IMR-90 (cell line): ENCODE data around the gene PRODH. TPM values are rescaled to one million over a fixed set of nuclear protein-coding genes. Genes with fewer than 3 reads are reported as not detected.
"Not testable (repeated sequence)": the region's sequence is repeated elsewhere in the genome, so short reads cannot be mapped to it uniquely, and the experiment has no call there.

Experiments used
- ATAC-seq: fragments of 200-7000 bp; cut with Tn5 transposase; 2 replicates; pipeline ENCODE4 v1.9.1; 2020; ENCODE audit warnings: low read depth, mild to moderate bottlenecking, moderate library complexity
- BruUV-seq: library from RNA; stranded (reverse); fragments of 400-500 nt; replicated peaks from 2 replicates; lab custom pipeline; 2021; lab: Mats Ljungman, UMichigan
- CTCF ChIA-PET: fragments of 300-600 bp; formaldehyde crosslinking; extraction: SDS; loops from one replicate; lab custom pipeline; 2021; ENCODE audit warnings: antibody characterized with exemption; lab: Yijun Ruan, JAX
- POLR2A ChIA-PET: fragments of 300-600 bp; sonication (Branson Sonifier 250); formaldehyde crosslinking; loops from one replicate; lab custom pipeline; 2022; ENCODE audit warnings: antibody characterized with exemption; ENCODE audit not compliant: unreplicated experiment; lab: Charles Lee
- DNase-seq: peaks from one replicate; pipeline ENCODE4 v3.0.0; 2013
- H2AFZ ChIP-seq: replicated peaks from 2 replicates; pipeline ENCODE3; 2013; ENCODE audit warnings: low read length, mild to moderate bottlenecking; ENCODE audit not compliant: poor library complexity
- H2AK5ac ChIP-seq: 2 replicates; pipeline ENCODE4 v1.6.1; 2013; ENCODE audit warnings: low read depth, low read length, inconsistent platforms
- H2AK9ac ChIP-seq: replicated peaks from 2 replicates; pipeline ENCODE3; 2013; ENCODE audit warnings: mild to moderate bottlenecking, low read depth, low read length, moderate library complexity; ENCODE audit not compliant: poor library complexity
- H2BK120ac ChIP-seq: 2 replicates; pipeline ENCODE4 v1.6.1; 2013; ENCODE audit warnings: low read depth, low read length, inconsistent platforms
- H2BK15ac ChIP-seq: 3 replicates; pipeline ENCODE4 v1.6.1; 2013; ENCODE audit warnings: low read depth, low read length, inconsistent platforms
- H2BK20ac ChIP-seq: 2 replicates; pipeline ENCODE4 v1.6.1; 2013; ENCODE audit warnings: low read depth, mild to moderate bottlenecking, inconsistent platforms, low read length, moderate library complexity
- H2BK5ac ChIP-seq: 2 replicates; pipeline ENCODE4 v1.6.1; 2013; ENCODE audit warnings: mild to moderate bottlenecking, low read depth, low read length, inconsistent platforms; ENCODE audit not compliant: poor library complexity, severe bottlenecking
- H3K14ac ChIP-seq: replicated peaks from 2 replicates; pipeline ENCODE4 v1.6.1; 2013; ENCODE audit warnings: low read depth, low read length, inconsistent platforms
- H3K18ac ChIP-seq: 2 replicates; pipeline ENCODE4 v1.6.1; 2013; ENCODE audit warnings: low read depth, low read length, control low read depth
- H3K23ac ChIP-seq: 2 replicates; pipeline ENCODE4 v1.6.1; 2013; ENCODE audit warnings: low read depth, low read length, inconsistent platforms
- H3K27ac ChIP-seq: 2 replicates; pipeline ENCODE4 v1.5.1; 2013; ENCODE audit warnings: mild to moderate bottlenecking, control low read depth, low read length; ENCODE audit not compliant: insufficient read depth
- H3K27me3 ChIP-seq: 2 replicates; pipeline ENCODE4 v1.6.1; 2013; ENCODE audit warnings: low read length; ENCODE audit not compliant: control insufficient read depth, insufficient read depth
- H3K36me3 ChIP-seq: 2 replicates; pipeline ENCODE4 v1.6.1; 2013; ENCODE audit warnings: low read length, mixed read lengths; ENCODE audit not compliant: control insufficient read depth, insufficient read depth
- H3K4ac ChIP-seq: 2 replicates; pipeline ENCODE4 v1.6.1; 2013; ENCODE audit warnings: low read depth, low read length, inconsistent platforms
- H3K4me1 ChIP-seq: 2 replicates; pipeline ENCODE4 v1.6.1; 2013; ENCODE audit warnings: low read length, mixed read lengths; ENCODE audit not compliant: control insufficient read depth, insufficient read depth
- H3K4me2 ChIP-seq: 2 replicates; pipeline ENCODE4 v1.6.1; 2013; ENCODE audit warnings: low read depth, mild to moderate bottlenecking, control low read depth, low read length, moderate library complexity
- H3K4me3 ChIP-seq: 2 replicates; pipeline ENCODE4 v1.5.1; 2013; ENCODE audit warnings: low read depth, mild to moderate bottlenecking, control low read depth, low read length, moderate library complexity; ENCODE audit not compliant: insufficient read depth
- H3K56ac ChIP-seq: 2 replicates; pipeline ENCODE4 v1.6.1; 2013; ENCODE audit warnings: low read length, inconsistent platforms; ENCODE audit not compliant: insufficient read depth; ENCODE audit errors: extremely low read depth
- H3K79me1 ChIP-seq, 2 experiments: 2 replicates each; pipeline ENCODE4 v1.6.1; 2013; ENCODE audit warnings: low read length in 2 of 2, inconsistent platforms in 1 of 2, low read depth in 1 of 2
- H3K9ac ChIP-seq: 2 replicates; pipeline ENCODE4 v1.6.1; 2013; ENCODE audit warnings: low read depth, low read length, control low read depth
- H3K9me1 ChIP-seq: 2 replicates; pipeline ENCODE4 v1.6.1; 2013; ENCODE audit warnings: low read length, inconsistent platforms; ENCODE audit not compliant: insufficient read depth
- H3K9me3 ChIP-seq: 2 replicates; pipeline ENCODE4 v1.6.1; 2013; ENCODE audit warnings: low read length; ENCODE audit not compliant: control insufficient read depth, insufficient read depth
- H4K20me1 ChIP-seq: 2 replicates; pipeline ENCODE4 v1.6.1; 2013; ENCODE audit warnings: low read length, inconsistent platforms; ENCODE audit not compliant: insufficient read depth
- H4K5ac ChIP-seq: 2 replicates; pipeline ENCODE4 v1.6.1; 2013; ENCODE audit warnings: mild to moderate bottlenecking, low read depth, low read length, control low read depth
- H4K8ac ChIP-seq, 2 experiments: 2 replicates each; pipeline ENCODE4 v1.6.1; 2013; ENCODE audit warnings: low read depth in 2 of 2, low read length in 2 of 2, control low read depth in 1 of 2, inconsistent platforms in 1 of 2
- H4K91ac ChIP-seq: 2 replicates; pipeline ENCODE4 v1.6.1; 2013; ENCODE audit warnings: low read depth, low read length, inconsistent platforms; ENCODE audit not compliant: insufficient read depth
- WGBS, 2 experiments: methylation state at CpG; one replicate each; pipeline versions ENCODE4 v1.1.5 to v1.1.7; 2013; ENCODE audit warnings: missing lambda C conversion rate in 2 of 2; ENCODE audit not compliant: insufficient read length in 1 of 2; ENCODE audit errors: extremely low coverage in 2 of 2; 5-methylcytosine and 5-hydroxymethylcytosine counted together
- dilution Hi-C: fragments of 300-500 bp; cut with HindIII; formaldehyde crosslinking; loops from one replicate; pipeline ENCODE4 v1.14.3; 2018; ENCODE audit warnings: low sequenced_read_pairs; ENCODE audit not compliant: unreplicated experiment
- in situ Hi-C: fragments of 300-500 bp; cut with MboI; formaldehyde crosslinking; loops from 3 replicates; pipeline ENCODE4 v1.14.3; 2019; ENCODE audit warnings: low sequenced_read_pairs, inconsistent platforms, mixed read lengths
- intact Hi-C: fragments of 100-400 bp; cut with micrococcal nuclease; formaldehyde crosslinking; loops from 2 replicates; pipeline ENCODE4 v1.10.0; 2022
- polyA plus RNA-seq, 3 experiments: library from polyadenylated mRNA; depleted of rRNA; stranded (reverse); fragments of >200 nt; gene quantifications; 2 replicates each; pipeline ENCODE4 v1.2.3, GENCODE V29; 2012; ENCODE audit warnings: low replicate concordance in 1 of 3
- total RNA-seq: library from RNA; depleted of rRNA; stranded (reverse); fragments of >200 nt; gene quantifications from 2 replicates; pipeline ENCODE4 v1.2.3, GENCODE V29; 2012

Gene PRODH
- total and polyA plus RNA-seq, 2 of the 4 experiments (the other 2 are of a cell fraction), result 0.02 TPM; not detected in 1

GRCh38 chr22:18896037-18896657 is 39.9 kb downstream of the PRODH start:
- H3K9me3 ChIP-seq, H3K23ac ChIP-seq, H4K8ac ChIP-seq, H3K4ac ChIP-seq, H2BK5ac ChIP-seq, H3K27ac ChIP-seq, H2BK120ac ChIP-seq, H4K91ac ChIP-seq, H4K5ac ChIP-seq, H3K56ac ChIP-seq, CTCF ChIA-PET, H3K18ac ChIP-seq, BruUV-seq, H2BK20ac ChIP-seq, dilution Hi-C loops, H3K36me3 ChIP-seq, H2BK15ac ChIP-seq, H3K4me3 ChIP-seq, H3K4me1 ChIP-seq, H2AK9ac ChIP-seq, H3K27me3 ChIP-seq, H4K20me1 ChIP-seq, in situ Hi-C loops, H2AK5ac ChIP-seq, intact Hi-C loops, H2AFZ ChIP-seq, H3K79me1 ChIP-seq, H3K14ac ChIP-seq, H3K9me1 ChIP-seq, H3K4me2 ChIP-seq, POLR2A ChIA-PET, H3K9ac ChIP-seq, DNase-seq, ATAC-seq: not testable (repeated sequence)
- WGBS, 2 experiments, result no CpG with 5 or more reads among the region's 7 CpGs

DNA sequence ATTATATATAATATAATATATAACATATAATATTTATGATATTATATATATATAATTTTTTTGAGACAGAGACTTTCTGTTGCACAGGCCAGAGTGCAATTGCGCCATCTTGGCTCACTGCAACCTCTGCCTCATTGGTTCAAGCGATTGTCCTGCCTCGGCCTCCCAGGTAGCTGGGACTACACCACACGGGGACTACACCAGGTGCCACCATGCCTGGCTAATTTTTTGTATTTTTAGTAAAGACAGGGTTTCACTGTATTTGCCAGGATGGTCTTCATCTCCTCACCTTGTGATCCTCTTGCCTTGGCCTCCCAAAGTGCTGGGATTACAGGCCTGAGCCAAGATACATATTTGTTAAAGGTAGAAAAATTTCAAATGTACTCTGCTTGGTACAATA is 42.3 kb downstream of the PRODH start:
- H4K91ac ChIP-seq, H3K23ac ChIP-seq, H3K27me3 ChIP-seq, H3K9ac ChIP-seq, H4K8ac ChIP-seq, H3K14ac ChIP-seq, H3K4me2 ChIP-seq, H3K56ac ChIP-seq, H3K4me3 ChIP-seq, H3K18ac ChIP-seq, H3K36me3 ChIP-seq, ATAC-seq, H3K27ac ChIP-seq, H2BK20ac ChIP-seq, H2AK5ac ChIP-seq, H3K4me1 ChIP-seq, H3K4ac ChIP-seq, H2AFZ ChIP-seq, dilution Hi-C loops, H3K9me3 ChIP-seq, H2BK5ac ChIP-seq, H2BK120ac ChIP-seq, intact Hi-C loops, H3K79me1 ChIP-seq, H4K5ac ChIP-seq, BruUV-seq, H2AK9ac ChIP-seq, CTCF ChIA-PET, H2BK15ac ChIP-seq, in situ Hi-C loops, H3K9me1 ChIP-seq, POLR2A ChIA-PET, DNase-seq, H4K20me1 ChIP-seq: not testable (repeated sequence)
- WGBS, 2 experiments, result no CpG with 5 or more reads among the region's 4 CpGs
